Measurements from ENCODE around the gene GRHL3.

DNA sequence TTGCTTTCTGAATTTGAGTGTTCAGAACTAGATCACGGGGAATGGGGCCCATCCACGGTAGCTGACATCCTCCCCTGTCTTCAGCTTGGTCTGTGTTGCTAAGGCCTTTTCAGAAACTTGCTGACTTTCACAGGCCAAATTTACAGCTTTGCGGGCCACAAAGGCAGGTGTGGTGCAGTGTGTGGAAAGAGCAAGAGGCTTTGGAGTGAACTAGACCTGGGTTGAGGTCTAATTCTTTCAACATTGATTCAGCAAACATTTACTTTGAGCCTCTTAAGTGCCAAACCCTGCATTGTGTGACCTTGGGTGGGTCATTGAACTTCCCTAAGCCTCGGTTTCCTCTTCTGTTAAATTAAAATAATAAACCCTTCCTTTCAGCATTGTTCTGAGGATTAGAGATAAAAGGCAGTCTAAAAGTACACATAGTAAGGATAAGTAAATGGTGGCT, 70.1 kb downstream of the GRHL3 start:
- TF ChIP-seq, protein P1, sequence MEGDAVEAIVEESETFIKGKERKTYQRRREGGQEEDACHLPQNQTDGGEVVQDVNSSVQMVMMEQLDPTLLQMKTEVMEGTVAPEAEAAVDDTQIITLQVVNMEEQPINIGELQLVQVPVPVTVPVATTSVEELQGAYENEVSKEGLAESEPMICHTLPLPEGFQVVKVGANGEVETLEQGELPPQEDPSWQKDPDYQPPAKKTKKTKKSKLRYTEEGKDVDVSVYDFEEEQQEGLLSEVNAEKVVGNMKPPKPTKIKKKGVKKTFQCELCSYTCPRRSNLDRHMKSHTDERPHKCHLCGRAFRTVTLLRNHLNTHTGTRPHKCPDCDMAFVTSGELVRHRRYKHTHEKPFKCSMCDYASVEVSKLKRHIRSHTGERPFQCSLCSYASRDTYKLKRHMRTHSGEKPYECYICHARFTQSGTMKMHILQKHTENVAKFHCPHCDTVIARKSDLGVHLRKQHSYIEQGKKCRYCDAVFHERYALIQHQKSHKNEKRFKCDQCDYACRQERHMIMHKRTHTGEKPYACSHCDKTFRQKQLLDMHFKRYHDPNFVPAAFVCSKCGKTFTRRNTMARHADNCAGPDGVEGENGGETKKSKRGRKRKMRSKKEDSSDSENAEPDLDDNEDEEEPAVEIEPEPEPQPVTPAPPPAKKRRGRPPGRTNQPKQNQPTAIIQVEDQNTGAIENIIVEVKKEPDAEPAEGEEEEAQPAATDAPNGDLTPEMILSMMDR (IDR thresholded peaks at IDR 0.05; ENCODE audit: low read depth, low read length, missing input control) = no peak
- TF ChIP-seq SP1 (IDR thresholded peaks at IDR 0.05) (no peak), RAD21 (IDR thresholded peaks at IDR 0.05) (no peak), TAF1 (conservative IDR thresholded peaks at IDR 0.05) (no peak)
